Stimulated activated CD8-positive, alpha-beta memory T cell treated with anti-CD3 and anti-CD28 coated beads, Interleukin-12 subunit alpha, Interleukin-12 subunit beta, amount 100 ng/mL, for 1 hour (primary cell): ENCODE measurements around the gene ETFB.

Experiments
- DNase-seq: peaks from one replicate; pipeline ENCODE4 v3.0.0-alpha.2; 2020; ENCODE audit warnings: low read depth

The ETFB gene

DNA sequence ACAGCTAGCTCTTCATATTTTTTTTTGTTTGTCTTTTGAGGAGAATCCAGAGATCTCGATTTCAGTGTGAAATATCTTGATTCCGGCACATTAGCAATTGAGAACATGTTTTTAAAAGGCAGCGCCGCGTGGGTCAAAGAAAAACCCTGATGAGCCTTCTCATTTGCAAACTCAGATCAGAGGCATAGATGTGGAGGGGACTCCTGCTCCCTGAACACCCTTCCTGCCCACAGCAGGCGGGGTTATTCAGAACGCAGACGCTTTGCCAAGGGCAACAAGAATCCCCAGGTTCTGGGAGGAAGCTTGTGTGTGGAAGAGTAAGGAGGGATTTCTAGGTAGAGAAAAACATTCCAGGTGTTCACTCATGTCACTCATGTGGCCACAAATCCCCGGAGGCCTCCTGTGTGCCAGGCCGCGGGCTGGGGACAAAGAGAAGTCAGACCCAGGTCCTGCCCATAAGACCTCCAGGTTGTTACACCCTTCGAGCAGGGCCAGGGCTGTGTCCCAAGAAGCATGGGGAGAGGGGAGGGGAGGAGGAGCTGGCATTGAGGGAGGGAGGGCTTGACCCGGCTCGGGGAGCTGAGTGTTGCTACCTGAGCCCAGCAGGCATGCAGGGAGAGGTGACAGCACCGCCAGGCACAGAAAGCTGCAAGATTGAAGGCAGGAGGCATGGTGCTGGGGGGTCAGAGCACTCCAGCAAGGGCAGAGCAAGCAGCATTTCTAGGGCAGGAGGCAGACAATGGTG, 70.6 kb downstream of the ETFB start:
- no peak for DNase-seq
